Uterus (tissue), 2 donors: ENCODE results near the gene YWHAQ.

Experiments used
- CTCF ChIP-seq, 4 experiments: fragments of 200-600 bp in 2 of 4; fragments of 450-650 bp in 2 of 4; sonication (generic) in 2 of 4; IDR thresholded peaks; one replicate each; pipeline ENCODE4 v1.5.1; 2016 to 2019; ENCODE audit warnings: antibody characterized with exemption in 4 of 4, mild to moderate bottlenecking in 2 of 4, moderate library complexity in 1 of 4
- POLR2A ChIP-seq, 2 donors: fragments of 450-650 bp; IDR thresholded peaks; one replicate each; pipeline ENCODE4 v1.6.1; 2016; ENCODE audit warnings: antibody characterized with exemption in 2 of 2, mild to moderate bottlenecking in 1 of 2, moderate library complexity in 1 of 2

GRCh38 chr2:9654452-9655100, 23.8 kb upstream of the YWHAQ start:
- TF ChIP-seq POLR2A (IDR thresholded peaks at IDR 0.05) (no peak), CTCF (IDR thresholded peaks at IDR 0.05) (no peak)
